SIG-M5 treated with dmso at 0.1 percent for 504 hours (cell line): Measurements from ENCODE around the gene SIL1.
"Not testable (repeated sequence)": the region's sequence is repeated elsewhere in the genome, so short reads cannot be mapped to it uniquely, and the experiment has no call there.

Experiments used
- DNase-seq: peaks from one replicate; lab custom pipeline; 2025; ENCODE audit not compliant: unreplicated experiment; lab: John Stamatoyannopoulos, UW

The SIL1 gene

DNA sequence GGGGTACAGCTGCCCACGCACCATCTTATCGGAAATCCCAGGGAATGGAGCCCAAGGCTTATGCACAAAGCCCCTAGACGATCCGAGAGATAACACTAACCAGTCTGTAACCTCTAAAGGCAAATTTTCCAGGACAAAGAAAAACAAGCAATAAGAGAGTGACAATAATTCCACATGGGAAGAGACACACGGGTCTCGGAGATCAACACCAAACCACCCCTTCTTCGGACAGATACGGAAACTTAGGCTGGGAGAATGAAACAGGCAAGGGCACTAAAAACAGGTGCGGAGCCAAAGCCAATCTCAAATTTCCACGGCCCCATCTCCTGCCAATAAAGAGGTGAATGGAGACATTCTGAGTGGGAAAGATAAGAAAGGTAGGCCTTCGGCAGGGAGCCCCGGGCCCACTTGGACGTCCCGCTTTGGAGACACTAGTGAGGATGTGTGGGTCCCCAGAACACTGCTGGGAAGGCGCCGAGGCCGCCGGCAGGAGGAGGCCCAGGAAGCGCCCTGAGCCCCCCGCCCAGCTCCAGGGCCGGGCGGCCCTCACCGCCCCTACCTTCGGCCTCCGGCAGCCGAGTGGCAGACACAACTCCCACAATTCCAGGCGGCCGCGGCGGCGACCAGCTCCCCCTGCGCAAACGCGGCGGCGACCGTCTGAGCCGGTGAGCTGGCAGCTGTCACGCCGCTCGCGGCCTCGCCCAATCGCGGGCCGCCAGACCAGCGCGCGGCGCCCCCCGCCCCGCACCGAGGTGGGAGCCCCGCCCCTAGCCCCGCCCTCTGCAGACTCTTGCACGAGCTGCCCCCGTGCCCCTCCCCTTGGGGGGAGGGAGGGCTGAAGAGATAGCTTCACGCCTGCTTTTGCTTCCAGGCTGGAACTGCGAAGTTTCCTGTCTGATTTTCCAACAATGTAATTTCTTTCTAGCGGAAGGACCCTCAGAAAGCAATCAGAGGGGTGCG lies at the start of gene SIL1:
SIL1 (minus strand) TSS at position 659 of the 960 bp plus-strand sequence. CDS start 70,525 bp downstream, outside the sequence.
- DNase-seq = peak; percentile 86

DNA sequence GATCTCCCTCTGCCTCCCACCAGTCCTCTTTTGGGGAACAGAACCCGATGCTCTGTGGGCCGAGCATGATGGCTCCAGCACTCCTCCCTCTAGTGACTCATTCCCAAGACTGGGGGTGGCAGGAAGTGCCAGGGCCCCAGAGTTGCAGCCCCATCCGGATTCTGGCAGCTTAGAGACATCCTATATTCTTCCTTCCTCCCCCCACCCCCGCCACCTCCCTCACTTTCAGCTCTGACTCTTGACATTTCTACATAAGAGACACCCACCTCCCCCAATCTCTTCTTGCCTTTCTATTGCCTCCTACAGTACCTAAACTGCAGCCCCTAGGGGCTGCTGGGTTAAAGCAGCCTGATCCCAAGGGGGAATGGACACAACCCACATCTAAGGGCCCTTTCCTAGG lies 48.2 kb upstream of the SIL1 start:
- DNase-seq = peak; percentile 95

DNA sequence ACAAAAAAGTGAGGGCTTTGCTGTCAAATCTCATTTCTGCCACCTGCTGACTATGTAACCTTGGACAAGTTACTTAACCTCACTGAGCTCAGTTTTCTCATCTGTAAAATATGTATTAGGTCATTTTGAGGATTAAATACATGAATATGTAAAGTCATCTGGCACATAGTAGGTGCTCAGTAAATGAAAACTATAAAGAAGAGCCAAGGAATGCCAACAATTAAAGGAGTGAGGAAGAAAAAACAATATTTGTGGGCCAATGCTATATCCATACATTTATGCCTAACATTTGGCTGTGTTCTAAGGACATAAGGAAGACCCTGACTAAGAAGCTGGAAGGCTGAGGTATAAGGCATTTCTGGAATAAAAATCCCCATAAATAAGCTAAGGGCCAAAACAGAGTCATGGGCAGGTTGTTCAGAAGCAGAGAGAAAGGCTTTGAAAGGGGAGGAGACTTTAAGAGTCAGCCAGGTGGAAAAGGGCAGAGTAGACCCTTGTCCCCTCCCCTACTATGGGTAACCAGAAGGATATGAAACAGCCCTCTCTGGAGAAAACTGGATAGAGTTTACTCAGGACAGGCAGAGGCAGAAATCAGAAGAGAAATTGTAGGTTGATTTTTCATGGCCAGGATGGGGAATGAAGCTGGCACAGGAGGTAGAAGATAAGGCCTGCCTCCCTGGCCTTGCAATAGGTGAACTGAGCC lies 47.6 kb upstream of the SIL1 start:
- DNase-seq = no peak

DNA sequence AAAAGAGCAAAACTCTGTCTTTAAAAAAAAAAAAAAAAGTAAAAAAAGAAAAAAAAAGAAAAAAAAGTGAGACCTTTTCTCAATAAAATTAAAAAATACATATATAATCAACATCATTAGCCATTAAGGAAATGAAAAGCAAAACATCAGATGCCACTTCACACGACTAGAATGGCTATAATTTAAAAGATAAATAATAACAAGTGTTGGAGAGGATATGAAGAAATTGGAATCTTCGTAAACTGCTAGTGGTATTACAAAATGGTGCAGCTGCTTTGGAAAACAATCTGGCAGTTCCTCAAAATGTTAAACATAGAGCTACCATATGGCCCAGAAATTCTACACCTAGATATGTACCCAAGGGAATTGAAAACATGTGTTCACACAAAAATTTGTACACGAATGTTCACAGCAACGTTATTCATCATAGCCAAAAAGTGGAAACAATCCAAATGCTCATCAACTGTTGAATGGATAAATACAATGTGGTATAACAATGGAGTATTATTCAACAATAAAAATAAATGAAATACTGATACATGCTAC lies 45.3 kb upstream of the SIL1 start:
- no peak for DNase-seq

DNA sequence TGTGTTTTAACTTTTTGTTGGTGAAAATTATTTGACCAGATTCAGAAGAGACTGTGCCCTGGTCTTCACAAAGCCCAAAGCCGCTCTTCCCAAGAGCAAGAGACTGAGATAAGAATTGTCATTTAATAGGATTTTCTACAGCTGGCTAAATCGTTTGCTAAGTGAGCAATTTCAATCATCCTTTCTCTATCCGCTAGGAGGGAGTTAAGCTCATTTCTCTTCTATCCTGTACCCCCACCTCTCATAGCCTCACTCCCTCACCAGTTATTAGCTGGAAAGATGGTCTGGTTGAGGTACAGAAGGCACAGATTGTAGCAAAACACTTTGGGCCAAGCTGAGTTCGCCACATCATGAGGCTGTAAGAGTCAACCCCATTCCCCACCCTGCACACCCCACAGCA lies 43.0 kb upstream of the SIL1 start:
- DNase-seq = no peak

DNA sequence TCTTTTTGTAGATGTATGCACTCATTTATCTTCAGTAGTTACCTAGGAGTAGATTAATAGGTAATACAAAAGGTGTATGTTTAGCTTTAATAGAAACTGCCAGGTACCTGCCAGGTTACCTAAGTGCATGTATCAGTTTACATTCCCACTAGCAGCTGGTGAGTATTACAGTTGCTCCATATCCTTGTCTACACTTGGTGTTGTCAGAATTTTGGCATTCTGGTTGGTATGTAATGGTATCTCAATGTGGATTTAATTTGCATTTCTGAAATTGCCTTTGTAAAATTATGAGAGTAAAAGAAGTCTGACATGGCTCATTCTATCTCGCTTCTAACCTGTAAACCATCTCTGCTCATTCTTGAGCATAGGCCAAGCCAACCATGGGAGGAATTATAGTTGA lies 38.3 kb upstream of the SIL1 start:
- no peak for DNase-seq

DNA sequence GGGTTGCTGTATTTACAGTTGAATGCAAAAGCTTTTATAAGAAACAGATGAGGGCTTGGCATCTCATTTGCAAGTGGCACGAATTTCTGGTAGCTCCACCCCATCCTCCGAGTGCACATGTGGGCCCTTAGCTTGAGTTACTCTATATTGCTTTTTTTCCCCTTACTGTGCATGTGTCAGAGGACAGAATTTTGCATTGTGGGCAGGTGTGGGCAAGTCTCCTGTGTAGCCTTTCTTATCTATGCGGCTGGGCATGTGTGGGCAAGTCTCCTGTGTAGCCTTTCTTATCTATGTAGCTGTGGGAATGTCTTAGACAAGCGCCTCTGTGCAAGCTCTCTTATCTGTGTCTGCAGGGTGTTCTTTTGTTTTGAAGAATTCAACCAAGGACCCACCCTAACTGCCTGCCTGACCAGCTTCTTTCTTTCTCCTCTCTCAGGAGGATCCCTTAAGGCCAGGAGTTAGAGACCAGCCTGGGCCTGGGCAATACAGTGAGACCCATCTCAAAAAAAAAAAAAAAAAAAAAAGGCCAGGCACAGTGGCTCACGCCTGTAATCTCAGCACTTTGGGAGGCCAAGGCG lies 34.1 kb upstream of the SIL1 start:
- DNase-seq = no peak

DNA sequence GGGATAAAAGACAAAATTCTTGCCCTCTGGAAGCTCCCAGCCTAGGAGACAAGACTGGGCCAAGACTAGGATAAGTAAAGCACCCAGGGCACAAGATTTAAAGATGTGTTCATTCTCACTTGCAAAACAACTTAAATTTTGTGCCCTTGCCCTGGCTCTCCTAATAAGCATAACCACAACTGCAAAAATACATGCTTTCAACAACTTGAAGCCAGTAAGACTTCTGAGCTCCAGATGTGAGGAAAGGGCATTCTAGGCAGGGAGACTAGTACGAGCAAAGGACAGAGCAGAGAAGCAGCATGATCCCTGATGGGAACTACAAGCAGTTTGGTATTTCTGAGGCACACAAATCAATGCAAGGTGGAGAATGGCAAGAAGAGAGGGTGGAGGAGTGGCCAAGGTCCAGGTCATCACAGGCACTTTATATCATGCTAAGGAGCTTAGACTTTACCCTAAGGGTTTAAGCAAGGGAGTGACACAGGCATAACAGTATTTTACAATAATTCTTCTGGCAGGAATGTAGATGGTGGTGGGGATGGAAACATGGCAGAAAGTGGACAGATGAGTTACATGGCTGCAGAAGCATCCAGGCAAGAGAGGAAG lies 30.1 kb upstream of the SIL1 start:
- no peak for DNase-seq

DNA sequence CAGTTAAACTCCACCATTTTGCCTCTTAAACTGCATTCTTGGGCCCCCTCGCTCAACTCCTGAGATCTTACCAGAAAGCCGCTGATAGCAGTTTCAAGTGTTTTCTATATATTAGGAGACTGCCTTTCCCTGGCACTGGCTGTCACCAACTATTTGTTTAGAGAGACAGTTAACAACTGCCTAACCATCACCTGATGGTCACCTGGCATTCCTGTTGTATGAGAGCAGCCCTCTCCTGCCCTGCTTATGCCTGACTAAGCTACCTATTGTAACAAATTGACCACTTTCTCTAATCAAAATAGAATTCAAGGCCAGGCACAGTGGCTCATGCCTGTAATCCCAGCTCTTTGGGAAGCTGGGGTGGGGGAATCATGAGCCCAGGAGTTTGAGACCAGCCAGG lies 28.0 kb upstream of the SIL1 start:
- DNase-seq = no peak

DNA sequence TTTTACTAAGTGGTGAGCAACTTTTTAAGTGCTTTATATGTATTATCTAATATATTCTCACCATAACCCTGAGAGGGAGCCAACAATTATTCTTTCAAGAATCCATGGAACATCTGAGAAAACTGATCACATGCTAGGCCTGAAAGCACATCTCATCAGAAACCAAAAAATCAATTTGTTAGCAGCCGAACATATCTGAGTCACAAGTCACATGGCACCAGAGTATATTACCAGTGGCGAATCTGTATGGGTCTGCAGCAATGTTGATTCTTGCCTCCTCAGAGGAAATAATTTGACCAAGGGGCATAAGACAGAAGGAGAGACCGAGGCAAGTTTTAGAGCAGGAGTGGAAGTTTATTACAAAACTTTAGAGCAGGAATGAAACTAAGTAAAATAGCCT lies 25.3 kb upstream of the SIL1 start:
- no peak for DNase-seq

DNA sequence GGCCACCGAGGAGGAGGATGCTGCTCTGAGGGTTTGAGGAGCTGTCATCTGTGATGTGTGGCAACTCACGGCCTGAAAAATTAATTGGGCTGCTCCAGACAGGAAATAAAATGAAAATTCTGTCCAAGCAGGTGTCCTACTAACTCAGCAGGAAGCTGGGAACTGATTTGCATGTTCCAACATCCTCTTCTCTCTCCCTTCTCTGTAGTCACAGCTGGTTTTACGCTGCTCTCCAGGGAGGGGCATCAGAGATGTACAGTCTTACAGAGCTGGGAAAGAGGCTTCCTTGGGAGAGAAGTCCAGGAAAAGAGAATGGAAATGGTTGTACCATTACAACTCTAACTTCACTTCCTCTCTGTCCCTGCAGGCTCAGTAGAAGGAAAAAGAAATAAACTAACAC lies 24.2 kb upstream of the SIL1 start:
- no peak for DNase-seq

DNA sequence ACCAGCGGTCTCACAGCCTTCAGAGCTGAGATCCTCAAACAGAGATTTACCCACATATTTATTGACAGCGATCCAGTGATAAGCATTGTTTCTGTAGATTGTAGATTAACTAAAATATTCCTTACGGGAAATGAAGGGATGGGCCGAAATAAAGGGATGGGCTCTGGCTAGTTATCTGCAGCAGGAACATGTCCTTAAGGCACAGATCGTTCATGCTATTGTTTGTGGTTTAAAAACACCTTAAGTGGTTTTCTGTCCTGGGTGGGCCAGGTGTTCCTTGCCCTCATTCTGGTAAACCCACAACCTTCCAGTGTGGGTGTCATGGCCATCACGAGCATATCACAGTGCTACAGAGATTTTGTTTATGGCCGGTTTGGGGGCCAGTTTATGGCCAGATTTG lies 19.9 kb upstream of the SIL1 start:
- not testable (repeated sequence) for DNase-seq

DNA sequence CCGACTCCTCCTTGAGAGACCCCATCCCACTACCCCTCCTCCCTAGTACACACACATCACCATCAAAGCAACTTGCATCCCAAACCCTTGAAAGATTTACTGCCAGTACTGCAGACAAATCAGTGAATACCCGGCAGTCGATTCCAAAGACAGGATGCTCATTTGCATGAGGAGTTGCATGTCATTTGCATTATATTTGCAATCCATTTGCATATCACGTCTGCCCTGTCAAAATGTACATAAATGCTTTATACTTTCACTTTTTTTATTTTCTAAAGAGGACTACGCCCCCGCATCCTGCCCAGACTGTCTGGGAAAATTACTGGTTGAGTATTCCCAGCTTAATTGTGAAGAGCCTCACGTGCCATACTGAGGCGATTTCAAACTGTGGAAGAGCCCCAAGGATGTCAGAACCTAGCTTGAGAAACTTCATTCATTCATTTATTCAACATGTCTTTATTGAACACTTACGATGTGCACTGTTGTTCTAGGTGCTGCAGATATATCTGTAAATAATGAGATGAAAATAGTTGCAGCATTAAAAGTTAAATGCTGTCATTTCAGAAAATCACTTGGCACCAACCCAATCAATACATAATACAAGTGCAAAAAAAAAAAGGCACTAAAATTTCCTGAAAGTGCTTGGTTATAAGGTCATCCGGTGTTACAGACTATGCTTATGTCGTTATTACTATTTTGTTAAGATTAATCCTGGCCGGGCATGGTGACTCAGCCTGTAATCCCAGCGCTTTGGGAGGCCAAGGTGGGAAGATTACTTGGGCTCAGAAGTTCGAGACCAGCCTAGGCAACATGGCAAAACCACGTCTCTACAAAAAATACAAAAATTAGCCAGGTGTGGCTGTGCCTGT lies 17.2 kb upstream of the SIL1 start:
- no peak for DNase-seq

DNA sequence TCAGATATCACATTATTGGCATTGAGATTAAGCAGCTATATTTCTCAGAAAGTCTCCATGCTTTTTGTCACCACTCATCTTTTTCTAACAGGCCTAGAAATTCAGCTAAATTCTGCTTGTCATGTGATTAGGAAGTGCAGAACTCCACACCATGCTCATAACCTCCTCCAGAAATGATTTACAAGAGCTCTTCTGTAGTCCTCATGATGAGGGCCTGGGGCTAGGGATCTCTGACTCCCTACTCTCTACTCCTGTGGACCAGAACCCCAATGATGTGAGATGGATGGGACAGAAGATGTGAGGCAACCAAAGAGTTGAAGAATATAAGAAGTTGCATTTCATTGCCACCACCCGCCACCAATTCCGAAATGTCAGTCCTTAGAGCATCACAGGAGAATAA lies 16.5 kb upstream of the SIL1 start:
- DNase-seq = no peak

DNA sequence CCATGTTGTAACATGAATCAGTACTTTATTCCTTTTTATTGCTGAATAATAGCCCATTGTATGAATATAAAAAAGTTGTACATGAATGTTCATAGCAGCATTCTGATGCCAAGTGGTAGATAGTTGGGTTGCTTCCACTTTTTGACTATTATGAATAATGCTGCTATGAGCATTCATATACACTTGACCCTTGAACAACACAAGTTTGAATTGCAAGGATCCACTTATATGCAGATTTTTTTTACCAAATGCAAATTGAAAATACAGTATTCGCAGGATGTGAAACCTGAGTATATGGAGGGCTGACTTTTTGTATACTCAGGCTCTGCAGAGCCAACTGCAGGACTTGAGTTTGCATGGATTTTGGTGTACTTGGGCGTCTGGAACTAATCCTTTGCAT lies 14.7 kb upstream of the SIL1 start:
- no peak for DNase-seq

DNA sequence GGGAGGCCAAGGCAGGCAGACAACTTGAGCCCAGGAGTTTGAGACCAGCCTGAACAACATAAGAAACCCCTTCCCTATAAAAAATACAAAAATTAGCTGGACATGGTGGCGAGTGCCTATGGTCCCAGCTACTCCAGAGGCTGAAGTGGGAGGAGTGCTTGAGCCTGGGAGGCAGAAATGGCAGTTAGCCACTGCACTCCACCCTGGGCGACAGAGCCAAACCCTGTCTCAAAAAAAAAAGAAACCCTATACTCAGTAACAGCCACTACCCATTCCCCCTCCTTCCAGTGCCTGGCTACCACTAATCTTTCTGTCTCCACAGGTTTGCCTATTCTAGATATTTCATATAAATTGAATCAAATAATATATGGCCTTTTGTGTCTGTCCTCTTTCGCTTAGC lies 14.3 kb upstream of the SIL1 start:
- DNase-seq = no peak

DNA sequence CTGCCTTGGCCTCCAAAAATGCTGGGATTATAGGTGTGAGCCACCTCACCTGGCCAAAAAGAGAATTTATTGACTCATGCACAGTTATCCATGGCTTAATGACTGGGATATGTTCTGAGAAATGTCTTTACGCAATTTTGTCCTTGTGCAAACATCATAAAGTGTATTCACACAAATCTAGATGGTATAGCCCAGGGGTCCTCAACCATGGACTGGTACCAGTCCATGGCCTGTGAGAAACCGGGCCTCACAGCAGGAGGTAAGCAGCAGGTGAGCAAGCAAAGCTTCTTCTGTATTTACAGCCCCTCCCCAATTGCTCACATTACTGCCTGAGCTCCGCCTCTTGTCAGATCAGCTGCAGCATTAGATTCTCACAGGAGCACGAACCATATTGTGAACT lies 12.4 kb upstream of the SIL1 start:
- DNase-seq = no peak

DNA sequence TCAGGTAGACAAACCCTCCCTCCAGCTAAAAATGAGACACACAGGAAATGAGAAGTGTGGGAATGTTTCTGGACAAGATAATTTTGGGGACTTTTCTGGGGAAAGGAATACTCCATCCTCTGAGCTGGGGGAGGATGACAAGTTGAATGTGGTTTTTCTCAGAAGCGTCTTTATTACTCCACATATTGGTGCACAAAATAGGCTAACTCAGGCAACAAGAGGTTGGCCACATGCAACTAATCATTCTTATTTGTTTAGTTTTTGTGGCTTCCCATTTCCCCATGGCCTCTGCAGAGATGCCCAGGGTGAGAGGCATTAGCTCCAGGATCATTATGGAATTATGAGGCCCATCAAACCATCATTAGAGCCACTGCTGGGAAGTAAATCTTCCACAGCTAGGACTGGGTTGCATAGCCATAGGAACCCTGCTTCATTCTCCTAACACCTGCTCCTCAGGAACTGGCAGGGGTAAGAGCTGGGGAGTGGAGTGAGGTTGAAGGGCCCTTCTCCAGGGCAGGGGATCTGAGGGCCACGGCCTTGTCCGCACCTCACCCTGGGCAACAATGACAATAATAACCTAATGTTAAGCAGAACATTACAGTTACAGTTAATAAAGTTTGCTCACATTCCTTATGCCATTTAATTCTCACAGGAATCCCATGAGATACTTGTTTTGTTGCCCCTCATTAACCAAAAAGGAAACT lies 9.3 kb upstream of the SIL1 start:
- DNase-seq = no peak

DNA sequence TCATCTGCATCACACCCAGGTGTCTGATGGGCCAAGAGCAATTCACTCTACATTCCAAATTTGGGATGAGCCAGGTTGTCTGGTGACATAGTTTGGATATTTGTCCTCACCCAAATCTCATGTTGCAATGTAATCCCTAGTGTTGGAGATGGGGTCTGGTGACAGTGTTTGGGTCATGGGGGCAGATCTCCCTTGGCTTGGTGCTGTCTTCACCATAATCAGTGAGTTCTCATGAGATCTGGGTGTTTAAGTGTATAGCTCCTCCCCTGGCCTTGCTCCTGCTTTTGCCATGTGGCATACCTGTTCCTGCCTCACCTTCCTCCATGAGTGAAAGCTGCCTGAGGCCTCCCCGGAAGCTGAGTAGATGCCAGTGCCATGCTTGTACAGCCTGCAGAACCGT lies 7.4 kb upstream of the SIL1 start:
- DNase-seq = no peak

DNA sequence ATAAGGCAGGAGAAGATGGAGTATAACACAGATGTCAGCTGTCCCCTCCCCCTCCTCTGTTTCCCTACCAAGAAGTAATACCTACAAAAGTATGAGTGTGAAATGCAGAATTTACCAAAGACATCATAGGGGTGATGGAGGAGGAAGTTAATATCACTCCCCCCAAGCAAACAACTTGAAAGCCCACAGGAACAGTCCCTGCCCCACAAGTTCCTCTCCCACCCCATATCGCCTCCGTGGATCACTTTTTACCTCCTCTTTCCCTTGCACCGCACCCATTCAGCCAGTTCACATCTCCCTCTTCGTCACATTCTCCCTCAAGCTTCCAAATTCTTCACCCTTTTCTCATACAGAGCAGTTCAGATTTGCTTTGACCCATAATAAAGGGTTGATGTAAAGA lies 7.0 kb upstream of the SIL1 start:
- peak; percentile 27 for DNase-seq
